HepG2 (cell line): ENCODE measurements around the gene ACVR1C. TPM values are rescaled to one million over a fixed set of nuclear protein-coding genes. Genes with fewer than 3 reads are reported as not detected.

Source experiments
- ATAC-seq: fragments of 200-7000 bp; cut with Tn5 transposase; 3 replicates; pipeline ENCODE4 v1.9.1; 2020; ENCODE audit warnings: mild to moderate bottlenecking, moderate library complexity
- BruUV-seq: library from RNA; stranded (reverse); fragments of 400-500 nt; replicated peaks from 2 replicates; lab custom pipeline; 2021; lab: Mats Ljungman, UMichigan
- CTCF ChIA-PET: fragments of 300-600 bp; formaldehyde crosslinking; extraction: SDS; loops from one replicate; lab custom pipeline; 2021; ENCODE audit warnings: low total read pairs, inconsistent platforms, low intra/inter-chr PET ratio; lab: Yijun Ruan, JAX
- POLR2A ChIA-PET: fragments of 350-600 bp; sonication (Branson Sonifier 250); formaldehyde crosslinking; loops from one replicate; lab custom pipeline; 2020; ENCODE audit warnings: antibody characterized with exemption, inconsistent platforms; lab: Yijun Ruan, JAX
- DNase-seq: peaks from one replicate; pipeline ENCODE4 v3.0.0-alpha.2; 2015; ENCODE audit warnings: low spot score
- FAIRE-seq: peaks from 3 replicates; lab custom pipeline; 2011; peaks lifted over from hg19 to GRCh38; lab: Jason Lieb, UNC
- H2AFZ ChIP-seq: one replicate; pipeline ENCODE4 v1.6.1; 2011; ENCODE audit warnings: low read length, inconsistent platforms
- H3K27ac ChIP-seq: fragments of 300-600 bp; 3 replicates; pipeline ENCODE4 v1.8.0; 2011; ENCODE audit warnings: mixed run types, mild to moderate bottlenecking, mixed read lengths, low read length, inconsistent platforms; ENCODE audit not compliant: insufficient read depth; ENCODE audit errors: extremely low read length
- H3K27me3 ChIP-seq, 2 experiments: fragments of 200-600 bp in 1 of 2; 2 replicates in 1 of 2; 3 replicates in 1 of 2; pipeline versions ENCODE4 v1.6.0 to v1.8.0; 2011; ENCODE audit warnings: low read length in 2 of 2, mild to moderate bottlenecking in 2 of 2, moderate library complexity in 2 of 2, inconsistent platforms in 1 of 2; ENCODE audit not compliant: insufficient read depth in 2 of 2, control insufficient read depth in 1 of 2
- H3K36me3 ChIP-seq, 2 experiments: fragments of 200-600 bp in 1 of 2; replicated peaks in 1 of 2; 2 replicates in 1 of 2; 3 replicates in 1 of 2; pipeline versions ENCODE4 v1.5.1 to v1.8.0; 2011; ENCODE audit warnings: low read length in 2 of 2, inconsistent platforms in 1 of 2; ENCODE audit not compliant: insufficient read depth in 2 of 2, control insufficient read depth in 1 of 2
- H3K4me1 ChIP-seq: 2 replicates; pipeline ENCODE4 v1.5.1; 2012; ENCODE audit warnings: low read length, inconsistent platforms; ENCODE audit not compliant: insufficient read depth
- H3K4me2 ChIP-seq: 2 replicates; pipeline ENCODE4 v1.6.0; 2011; ENCODE audit warnings: low read depth, low read length, inconsistent platforms
- H3K4me3 ChIP-seq, 3 experiments: fragments of 200-600 bp in 1 of 3; sonication (generic), shearing (Covaris generic) in 1 of 3; replicated peaks in 1 of 3; 2 replicates each; pipeline ENCODE4 v1.5.1; 2011 to 2016; ENCODE audit warnings: low read length in 3 of 3, inconsistent platforms in 2 of 3, low read depth in 2 of 3, mild to moderate bottlenecking in 2 of 3, control low read depth in 1 of 3, mixed read lengths in 1 of 3; ENCODE audit not compliant: insufficient read depth in 1 of 3
- H3K79me2 ChIP-seq: one replicate; pipeline ENCODE4 v1.6.1; 2011; ENCODE audit warnings: low read length, inconsistent platforms; ENCODE audit not compliant: insufficient read depth
- H3K9ac ChIP-seq: 2 replicates; pipeline ENCODE4 v1.6.0; 2011; ENCODE audit warnings: mild to moderate bottlenecking, low read depth, low read length, inconsistent platforms; ENCODE audit not compliant: insufficient read depth
- H3K9me3 ChIP-seq: 2 replicates; pipeline ENCODE4 v1.5.1; 2012; ENCODE audit warnings: mild to moderate bottlenecking, low read length
- H4K20me1 ChIP-seq: 2 replicates; pipeline ENCODE4 v1.6.0; 2011; ENCODE audit warnings: inconsistent platforms, mild to moderate bottlenecking, low read length, moderate library complexity; ENCODE audit not compliant: insufficient read depth
- AHR ChIP-seq: IDR thresholded peaks from 2 replicates; pipeline ENCODE4 v1.6.1; 2018; ENCODE audit warnings: missing genetic modification reagents, missing compliant biosample characterization
- MAF1 ChIP-seq: sonication (generic); formaldehyde crosslinking; IDR thresholded peaks from 2 replicates; pipeline ENCODE4 v1.5.0; 2020; ENCODE audit warnings: missing genetic modification reagents, borderline replicate concordance
- MIXL1 ChIP-seq: IDR thresholded peaks from 2 replicates; pipeline ENCODE4 v1.6.1; 2016
- PHF20 ChIP-seq: sonication (generic); formaldehyde crosslinking; IDR thresholded peaks from 2 replicates; pipeline ENCODE4 v1.5.0; 2020; ENCODE audit warnings: mild to moderate bottlenecking, missing genetic modification reagents
- STAT6 ChIP-seq: sonication (generic); formaldehyde crosslinking; IDR thresholded peaks from 2 replicates; pipeline ENCODE4 v1.4.0; 2020; ENCODE audit warnings: missing genetic modification reagents, mild to moderate bottlenecking, borderline replicate concordance
- ZFY ChIP-seq: sonication (generic); formaldehyde crosslinking; IDR thresholded peaks from 2 replicates; pipeline ENCODE4 v1.4.0; 2020; ENCODE audit warnings: missing genetic modification reagents
- ZNF552 ChIP-seq: sonication (generic); formaldehyde crosslinking; IDR thresholded peaks from 2 replicates; pipeline ENCODE4 v1.9.0; 2022; ENCODE audit warnings: missing genetic modification reagents, mild to moderate bottlenecking, borderline replicate concordance
- ZNF598 ChIP-seq: sonication (generic); formaldehyde crosslinking; IDR thresholded peaks from 2 replicates; pipeline ENCODE4 v1.5.1; 2020; ENCODE audit warnings: mild to moderate bottlenecking, missing genetic modification reagents, borderline replicate concordance
- ZSCAN25 ChIP-seq: sonication (generic); formaldehyde crosslinking; IDR thresholded peaks from 2 replicates; pipeline ENCODE4 v1.8.0; 2022; ENCODE audit warnings: mild to moderate bottlenecking, missing genetic modification reagents
- WGBS: methylation state at CpG from one replicate; pipeline ENCODE4 v1.1.6; 2017; ENCODE audit warnings: low lambda C conversion rate; 5-methylcytosine and 5-hydroxymethylcytosine counted together
- in situ Hi-C: cut with HindIII; loops from 2 replicates; pipeline ENCODE4 v1.10.0; 2017; ENCODE audit warnings: low pct_unique_long_range_greater_than_20kb; ENCODE audit not compliant: extremely low pct_ligation_motif_present
- intact Hi-C: fragments of 100-400 bp; cut with micrococcal nuclease; formaldehyde crosslinking; loops from one replicate; pipeline ENCODE4 v1.10.0; 2022; ENCODE audit not compliant: unreplicated experiment
- polyA plus RNA-seq, 8 experiments: library from polyadenylated mRNA; depleted of rRNA in 3 of 8; stranded (reverse) in 7 of 8; unstranded in 1 of 8; fragments of >200 nt; fragmentation: Illumina TruSeq in 4 of 8; extraction: Trizol in 4 of 8; gene quantifications; 2 replicates each; pipeline versions ENCODE4 v1.2.1 to v1.2.3, GENCODE V29; 2011 to 2016; ENCODE audit warnings: low read depth in 4 of 8, missing spikeins in 1 of 8, mixed read lengths in 1 of 8; ENCODE audit not compliant: insufficient read depth in 1 of 8
- total RNA-seq, 5 experiments: library from RNA; depleted of rRNA; stranded (reverse); fragments of >200 nt; fragmentation: Illumina TruSeq; extraction: Trizol; gene quantifications; 2 replicates each; pipeline ENCODE4 v1.2.3, GENCODE V29; 2016; ENCODE audit warnings: low read depth in 1 of 5

ACVR1C gene
- total and polyA plus RNA-seq, 2 of the 13 experiments (the other 11 are each of a cell fraction or from before 2014, with no cell fraction given), result 0.05 to 1.0 TPM

GRCh38 chr2:157528963-157529751 lies 99.5 kb downstream of the ACVR1C start:
- TF ChIP-seq ZFY (CRISPR knock-in tag), result no peak
- no peak for TF ChIP-seq PHF20 (CRISPR knock-in tag)
- no peak for TF ChIP-seq ZNF598 (CRISPR knock-in tag)
- H2AFZ ChIP-seq, result no peak overlapping the region
- 28% methylated on average over 4 of the region's 4 CpGs for WGBS
- in situ Hi-C loops, result no loop called here
- no TSS peak for BruUV-seq
- H4K20me1 ChIP-seq, result no peaks in the 10 kb centered on the region
- no peak for FAIRE-seq
- no peak overlapping the region for H3K4me3 ChIP-seq
- ChIA-PET CTCF (no interaction called here), POLR2A (no interaction called here)
- no peak for ATAC-seq
- no peaks in the 10 kb centered on the region for H3K9me3 ChIP-seq
- H3K9ac ChIP-seq, result no peak overlapping the region
- H3K36me3 ChIP-seq, result no peaks in the 10 kb centered on the region
- H3K4me2 ChIP-seq, result no peak overlapping the region
- no peaks in the 10 kb centered on the region for H3K4me1 ChIP-seq
- intact Hi-C loops, result no loop called here
- H3K27ac ChIP-seq, result no peak overlapping the region
- no peak for DNase-seq
- H3K79me2 ChIP-seq, result no peaks in the 10 kb centered on the region
- H3K27me3 ChIP-seq, result peaks cover 2 to 3% of the 10 kb centered on the region in 2 experiments; a peak in 2 of 5 replicates

- WGBS, result 21% methylated on average over 2 of the region's 2 CpGs
- H3K9ac ChIP-seq, result no peak overlapping the region
- TF ChIP-seq AHR (no peak), MIXL1 (CRISPR knock-in tag) (no peak), ZSCAN25 (CRISPR knock-in tag) (no peak), MAF1 (CRISPR knock-in tag) (no peak), ZNF552 (CRISPR knock-in tag) (no peak), STAT6 (CRISPR knock-in tag) (no peak)
- TF ChIP-seq, all 625 proteins: peak for 0
- H3K4me1 ChIP-seq, result no peaks in the 10 kb centered on the region
- ATAC-seq (no peak), DNase-seq (no peak), FAIRE-seq (no peak)
- H3K27me3 ChIP-seq, result peaks cover 2 to 3% of the 10 kb centered on the region in 2 experiments; a peak in 2 of 5 replicates
- no peak overlapping the region for H3K4me2 ChIP-seq
- no peaks in the 10 kb centered on the region for H3K36me3 ChIP-seq
- no peaks in the 10 kb centered on the region for H4K20me1 ChIP-seq
- no peak overlapping the region for H3K4me3 ChIP-seq
- intact Hi-C loops, result no loop called here
- H3K9me3 ChIP-seq, result no peaks in the 10 kb centered on the region
- CTCF ChIA-PET, result no interaction called here
- POLR2A ChIA-PET, result no interaction called here
- BruUV-seq, result no TSS peak
- H2AFZ ChIP-seq, result no peak overlapping the region
- H3K27ac ChIP-seq, result no peak overlapping the region
- in situ Hi-C loops, result no loop called here
- H3K79me2 ChIP-seq, result no peaks in the 10 kb centered on the region
These were observed 102.6 kb downstream of the ACVR1C start for GRCh38 chr2:157526070-157526469.
